Left ventricle myocardium superior (tissue), 1 donor: ENCODE results near the gene GTF2F1. TPM values are rescaled to one million over a fixed set of nuclear protein-coding genes. Genes with fewer than 3 reads are reported as not detected.

ENCODE experiments used
- ATAC-seq: fragments of 200-7000 bp; cut with Tn5 transposase; one replicate; pipeline ENCODE4 v1.9.1; 2020; ENCODE audit warnings: mild to moderate bottlenecking, moderate library complexity
- DNase-seq: peaks from one replicate; pipeline ENCODE4 v3.0.0-alpha.2; 2020
- intact Hi-C: fragments of 100-400 bp; cut with micrococcal nuclease; formaldehyde crosslinking; loops from one replicate; pipeline ENCODE4 v1.11.0; 2022
- total RNA-seq: library from RNA; stranded (reverse); fragmentation: NEBNext Ultra II Directional; extraction: Animal tissue kit (Norgen Biotek cat#: 25700); gene quantifications from one replicate; pipeline ENCODE4 v1.2.1, GENCODE V29; 2021
- donor health status: DM: no; HTN: yes; CAD: no; lungs with severe emphysema.

Gene GTF2F1
- total RNA-seq, 1 donor from 2014 or later = 30.9 TPM

GRCh38 chr19:6396305-6396704, 3.3 kb upstream of the GTF2F1 start:
- ATAC-seq = no peak
- DNase-seq = no peak
- intact Hi-C loops = no loop called here

- intact Hi-C loops = no loop called here
- DNase-seq = no peak
- ATAC-seq = no peak
These were observed 1.9 kb upstream of the GTF2F1 start for GRCh38 chr19:6394831-6395230.

DNA sequence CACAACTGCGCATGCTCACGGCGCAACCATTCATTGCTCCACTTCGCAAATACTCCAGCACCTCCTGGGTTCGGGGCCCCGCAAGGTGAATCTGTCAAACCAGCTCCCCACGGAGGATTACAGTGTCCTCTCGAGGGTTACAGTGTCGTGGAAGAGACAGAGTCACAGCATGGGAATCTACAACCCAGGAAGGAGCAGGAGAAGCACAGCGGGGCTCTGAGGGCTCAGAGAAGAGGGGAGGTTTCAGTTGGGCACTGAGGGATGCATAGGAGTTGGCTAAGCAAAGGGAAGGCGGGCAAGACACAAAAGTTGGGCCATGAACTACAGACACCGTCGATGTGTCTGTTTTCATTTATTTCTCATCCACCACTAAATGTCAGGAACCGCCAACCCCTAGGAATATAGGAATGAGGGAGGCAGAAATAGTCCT, 1.0 kb upstream of the GTF2F1 start:
- intact Hi-C loops = no loop called here
- ATAC-seq = no peak
- DNase-seq = no peak

- DNase-seq (no peak), ATAC-seq (no peak)
- intact Hi-C loops = no loop called here
These were observed 517 bp downstream of the GTF2F1 start for GRCh38 chr19:6392221-6393073.

- DNase-seq (no peak), ATAC-seq (no peak)
- intact Hi-C loops = no loop called here
These were observed 5.6 kb downstream of the GTF2F1 start for GRCh38 chr19:6387372-6387771.

- no peak for DNase-seq
- intact Hi-C loops = no loop called here
- no peak for ATAC-seq
These were observed 8.6 kb downstream of the GTF2F1 start for GRCh38 chr19:6384381-6384780.

GRCh38 chr19:6383188-6383587, 9.8 kb downstream of the GTF2F1 start:
- intact Hi-C loops = no loop called here
- no peak for DNase-seq
- no peak for ATAC-seq

DNA sequence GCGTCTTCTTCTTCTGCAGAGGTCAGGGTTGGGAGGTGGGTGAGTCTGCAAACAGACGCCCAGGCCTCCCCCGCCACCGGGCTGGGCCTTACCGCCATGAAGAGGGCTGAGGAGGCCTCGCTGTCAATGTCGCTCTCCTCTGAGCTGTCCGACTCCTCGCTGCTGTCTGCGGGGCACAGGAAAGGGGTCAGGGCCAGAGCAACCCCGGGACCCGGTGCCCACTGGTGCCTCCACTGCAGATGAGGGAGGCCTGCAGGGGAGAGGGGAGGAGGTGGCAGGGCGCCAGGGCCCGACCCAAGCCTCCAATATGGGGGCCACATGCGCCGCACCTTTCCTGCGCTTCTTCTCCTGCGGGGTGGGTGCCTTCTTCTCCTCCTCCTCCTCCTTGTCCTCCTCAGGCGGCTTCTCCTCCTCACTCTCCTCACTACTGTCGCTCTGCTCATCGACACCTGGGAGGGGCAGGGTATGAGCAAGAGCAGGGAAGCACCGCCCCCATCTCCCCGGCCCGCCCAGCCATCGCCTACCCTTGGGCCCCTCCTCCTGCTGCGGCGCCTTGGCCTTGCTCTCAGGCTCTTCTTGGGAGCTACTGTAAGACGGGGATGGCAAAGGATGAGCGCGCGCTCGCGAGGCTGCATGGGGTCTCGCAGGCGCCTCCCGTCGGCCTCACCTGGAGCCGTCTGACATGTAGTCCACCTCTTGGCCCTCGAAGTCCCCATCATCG, 11.8 kb downstream of the GTF2F1 start:
- ATAC-seq (no peak), DNase-seq (no peak)
- intact Hi-C loops = no loop called here

DNA sequence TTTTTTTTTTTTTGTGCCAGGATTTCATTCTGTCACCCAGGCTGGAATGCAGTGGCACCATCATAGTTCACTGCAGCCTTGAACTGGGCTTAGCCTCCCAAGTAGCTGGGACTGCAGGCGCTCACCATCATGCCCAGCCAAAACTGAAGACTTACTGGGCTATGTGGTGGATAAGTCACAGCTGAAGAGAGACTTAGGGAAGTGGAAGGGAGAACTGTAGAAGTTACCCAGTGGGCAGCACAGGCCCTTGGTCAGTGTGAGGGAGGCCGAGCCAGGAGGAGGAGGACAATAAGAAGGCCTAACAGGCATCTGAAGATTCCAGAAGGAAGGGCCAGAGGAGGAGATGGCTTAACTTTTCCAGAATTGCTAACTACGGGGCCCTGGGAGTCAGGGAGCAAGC, 13.2 kb downstream of the GTF2F1 start:
- no peak for DNase-seq
- intact Hi-C loops = no loop called here
- ATAC-seq = no peak

DNA sequence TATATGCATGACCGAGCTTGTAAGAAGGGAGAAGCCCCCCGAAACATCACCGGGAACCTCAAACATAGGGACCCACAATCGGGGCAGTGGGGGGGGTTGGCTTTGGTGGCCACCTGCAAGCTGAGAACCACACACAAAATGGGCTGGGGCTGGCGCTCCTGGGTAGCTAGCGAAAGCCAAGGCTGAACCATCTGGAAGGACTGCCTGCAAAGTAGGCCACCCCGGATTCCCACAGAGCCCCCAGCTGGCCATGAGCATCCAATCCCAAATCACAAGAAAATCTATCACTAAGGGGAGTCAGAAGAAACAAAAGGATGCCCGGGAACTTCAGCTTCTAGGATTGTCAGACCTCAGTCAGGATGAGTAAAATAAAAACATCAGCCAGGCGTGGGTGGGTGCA, 14.5 kb downstream of the GTF2F1 start:
- DNase-seq = no peak
- ATAC-seq = no peak
- intact Hi-C loops = no loop called here

- intact Hi-C loops = no loop called here
- DNase-seq = no peak
- ATAC-seq = no peak
These were observed 14.9 kb downstream of the GTF2F1 start for GRCh38 chr19:6378041-6378440.

DNA sequence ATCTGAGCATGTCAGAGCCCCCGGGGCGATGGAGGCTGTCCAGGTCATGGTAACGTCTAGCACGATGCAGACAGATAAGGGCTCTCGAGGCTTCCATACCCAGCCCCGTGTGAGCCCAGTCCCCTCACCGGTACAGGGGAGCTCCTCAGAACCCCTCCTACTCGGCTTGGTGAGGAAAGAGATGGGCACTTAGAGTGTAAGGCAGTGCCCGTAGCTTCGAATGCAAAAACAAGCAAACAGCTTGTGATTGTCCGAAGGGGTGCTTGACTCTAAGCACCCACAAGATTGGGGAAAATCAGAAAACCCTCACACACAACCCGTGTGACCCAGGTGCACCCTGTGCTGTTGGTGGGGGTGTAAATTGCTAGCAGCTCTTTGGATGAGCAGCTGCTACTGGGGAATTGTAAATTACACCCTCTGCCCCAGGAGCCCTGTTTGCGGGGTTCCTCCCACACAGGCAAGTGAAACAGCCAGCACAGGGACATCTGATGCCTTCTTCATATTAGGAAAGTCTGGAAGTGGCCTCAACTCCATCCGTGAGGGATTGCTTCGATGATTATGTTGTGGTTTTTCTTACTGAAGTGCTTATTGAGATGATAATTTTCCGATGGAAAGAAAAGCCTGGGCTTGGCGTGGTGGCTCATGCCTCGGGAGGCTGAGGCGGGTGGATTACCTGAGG, 16.3 kb downstream of the GTF2F1 start:
- intact Hi-C loops = no loop called here
- DNase-seq (no peak), ATAC-seq (no peak)

GRCh38 chr19:6375411-6376010, 17.5 kb downstream of the GTF2F1 start, which contains the start of gene PSPN:
TSS of gene PSPN (minus strand) at chr19:6375933. CDS start at chr19:6375849, 84 bp downstream.
- ATAC-seq (no peak), DNase-seq (no peak)
- intact Hi-C loops = no loop called here

DNA sequence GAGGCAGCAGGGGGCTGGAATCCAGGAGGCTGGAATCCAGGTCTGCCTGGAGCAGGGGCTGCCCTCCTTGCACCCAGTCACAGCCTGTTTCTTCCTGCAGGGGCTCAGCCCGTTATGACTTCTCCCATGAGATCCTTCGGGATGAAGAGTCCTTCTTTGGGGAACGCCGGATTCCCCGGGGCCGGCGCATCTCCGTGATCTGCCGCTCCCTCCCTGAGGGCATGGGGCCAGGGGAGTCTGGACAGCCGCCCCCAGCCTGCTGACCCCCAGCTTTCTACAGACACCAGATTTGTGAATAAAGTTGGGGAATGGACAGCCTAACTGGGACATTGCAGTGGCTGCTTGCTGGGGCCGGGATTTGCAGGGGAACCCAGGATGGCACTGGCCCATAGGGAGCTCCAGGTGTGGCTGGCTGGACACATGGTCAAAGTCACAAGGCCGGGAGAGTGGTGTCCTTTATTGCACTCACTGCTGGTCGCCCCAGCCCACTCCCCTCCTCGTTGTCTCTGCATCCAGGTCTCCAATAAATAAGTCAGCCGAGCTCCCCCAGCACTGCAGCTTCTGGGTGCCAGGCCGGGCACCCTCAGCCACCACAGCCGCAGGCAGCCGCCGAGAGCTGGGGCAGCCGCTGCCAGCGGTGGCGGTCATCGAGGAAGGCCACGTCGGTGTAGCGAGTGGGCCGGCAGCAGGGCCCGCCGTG, 18.1 kb downstream of the GTF2F1 start:
- no peak for ATAC-seq
- intact Hi-C loops = no loop called here
- DNase-seq = no peak

DNA sequence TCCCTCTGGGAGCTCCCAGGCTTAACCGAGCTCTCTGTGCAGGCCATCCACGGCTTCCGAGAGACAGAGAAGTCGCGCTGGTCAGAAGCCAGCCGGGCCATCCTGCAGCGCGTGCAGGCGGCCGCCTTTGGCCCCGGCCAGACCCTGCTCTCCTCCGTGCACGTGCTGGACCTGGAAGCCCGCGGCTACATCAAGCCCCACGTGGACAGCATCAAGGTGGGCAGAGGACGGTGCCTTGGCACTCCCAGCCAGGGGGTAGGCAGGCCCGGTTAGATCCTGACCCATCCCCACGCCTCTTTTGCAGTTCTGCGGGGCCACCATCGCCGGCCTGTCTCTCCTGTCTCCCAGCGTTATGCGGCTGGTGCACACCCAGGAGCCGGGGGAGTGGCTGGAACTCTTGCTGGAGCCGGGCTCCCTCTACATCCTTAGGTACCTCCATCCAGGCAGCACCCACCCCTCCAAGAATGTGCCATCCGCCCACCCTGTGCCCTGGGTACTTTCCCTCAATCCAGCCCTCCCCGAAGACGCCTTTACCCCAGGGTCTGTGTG, 18.7 kb downstream of the GTF2F1 start:
- ATAC-seq (no peak), DNase-seq (peak; percentile 52)
- intact Hi-C loops = no loop called here

DNA sequence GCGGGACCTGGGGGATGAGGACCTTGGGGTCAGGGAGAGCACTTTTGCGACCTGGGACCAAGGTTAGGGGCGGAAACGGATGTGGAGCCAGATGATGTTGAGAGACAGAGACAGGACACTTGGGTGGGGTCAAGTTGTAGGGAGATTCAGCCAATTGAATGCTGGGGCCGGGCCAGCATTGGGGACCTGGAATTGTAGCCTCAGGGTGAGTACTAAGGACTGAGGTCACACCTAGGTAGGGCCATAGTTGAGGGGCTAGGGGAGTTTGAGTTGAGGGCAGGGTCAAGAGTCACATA, 19.2 kb downstream of the GTF2F1 start:
- DNase-seq = no peak
- ATAC-seq = no peak
- intact Hi-C loops = no loop called here

GRCh38 chr19:6373096-6373812, 19.7 kb downstream of the GTF2F1 start:
- intact Hi-C loops = no loop called here
- DNase-seq (peak; percentile 99), ATAC-seq (peak; percentile 86)

DNA sequence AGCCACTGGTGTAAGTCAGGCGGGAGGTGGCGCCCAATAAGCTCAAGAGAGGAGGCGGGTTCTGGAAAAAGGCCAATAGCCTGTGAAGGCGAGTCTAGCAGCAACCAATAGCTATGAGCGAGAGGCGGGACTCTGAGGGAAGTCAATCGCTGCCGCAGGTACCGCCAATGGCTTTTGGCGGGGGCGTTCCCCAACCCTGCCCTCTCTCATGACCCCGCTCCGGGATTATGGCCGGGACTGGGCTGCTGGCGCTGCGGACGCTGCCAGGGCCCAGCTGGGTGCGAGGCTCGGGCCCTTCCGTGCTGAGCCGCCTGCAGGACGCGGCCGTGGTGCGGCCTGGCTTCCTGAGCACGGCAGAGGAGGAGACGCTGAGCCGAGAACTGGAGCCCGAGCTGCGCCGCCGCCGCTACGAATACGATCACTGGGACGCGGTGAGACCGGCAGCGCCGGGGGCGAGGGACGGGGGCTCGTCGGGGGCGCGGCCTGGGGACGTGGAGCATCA, 20.3 kb downstream of the GTF2F1 start, which contains the start of gene ALKBH7:
Gene ALKBH7 (plus strand): TSS at position 201 of the 502 bp plus-strand sequence. CDS start 27 bp downstream, at position 228.
- DNase-seq (peak; percentile 97), ATAC-seq (peak; percentile 90)
- intact Hi-C loops = no loop called here
